ENCODE results near the gene KCNJ6.

DNA sequence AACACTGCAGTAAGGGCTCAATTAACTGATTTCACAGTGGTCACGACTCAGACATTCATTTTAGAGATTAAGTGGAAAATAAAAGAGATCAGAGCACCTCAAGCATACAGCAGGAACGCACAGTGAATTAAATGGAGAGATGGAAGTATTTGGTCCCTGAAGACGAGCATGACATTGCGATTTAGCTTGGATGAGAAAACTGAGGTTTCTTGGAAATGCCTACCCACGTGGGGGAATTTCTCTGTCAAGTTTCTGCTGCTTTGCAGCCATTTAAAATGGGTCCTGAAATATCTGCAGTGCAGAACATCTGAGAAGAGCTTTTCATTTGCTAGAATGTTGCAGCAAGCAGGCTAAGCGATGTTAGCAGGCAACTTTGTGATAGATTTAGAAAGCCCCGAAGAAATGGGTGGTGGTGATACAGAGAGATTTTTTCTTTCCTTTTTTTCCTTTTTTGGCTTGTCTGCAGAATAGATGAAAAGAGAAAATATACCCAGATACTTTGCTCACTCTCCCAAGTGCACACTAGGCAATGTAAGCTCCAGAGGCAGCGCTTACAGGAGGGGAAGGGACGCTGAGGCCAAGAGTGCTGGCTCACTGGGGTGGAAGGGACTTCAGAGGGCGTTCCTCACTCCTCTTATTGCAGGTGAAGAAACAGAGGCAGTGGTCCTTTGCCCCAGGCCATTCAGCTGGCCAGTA, 258.0 kb downstream of the KCNJ6 start:
- no peak for TF ChIP-seq POLR2AphosphoS5 (IDR thresholded peaks at IDR 0.05)
- TF ChIP-seq, protein P1, sequence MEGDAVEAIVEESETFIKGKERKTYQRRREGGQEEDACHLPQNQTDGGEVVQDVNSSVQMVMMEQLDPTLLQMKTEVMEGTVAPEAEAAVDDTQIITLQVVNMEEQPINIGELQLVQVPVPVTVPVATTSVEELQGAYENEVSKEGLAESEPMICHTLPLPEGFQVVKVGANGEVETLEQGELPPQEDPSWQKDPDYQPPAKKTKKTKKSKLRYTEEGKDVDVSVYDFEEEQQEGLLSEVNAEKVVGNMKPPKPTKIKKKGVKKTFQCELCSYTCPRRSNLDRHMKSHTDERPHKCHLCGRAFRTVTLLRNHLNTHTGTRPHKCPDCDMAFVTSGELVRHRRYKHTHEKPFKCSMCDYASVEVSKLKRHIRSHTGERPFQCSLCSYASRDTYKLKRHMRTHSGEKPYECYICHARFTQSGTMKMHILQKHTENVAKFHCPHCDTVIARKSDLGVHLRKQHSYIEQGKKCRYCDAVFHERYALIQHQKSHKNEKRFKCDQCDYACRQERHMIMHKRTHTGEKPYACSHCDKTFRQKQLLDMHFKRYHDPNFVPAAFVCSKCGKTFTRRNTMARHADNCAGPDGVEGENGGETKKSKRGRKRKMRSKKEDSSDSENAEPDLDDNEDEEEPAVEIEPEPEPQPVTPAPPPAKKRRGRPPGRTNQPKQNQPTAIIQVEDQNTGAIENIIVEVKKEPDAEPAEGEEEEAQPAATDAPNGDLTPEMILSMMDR (IDR thresholded peaks at IDR 0.05), result no peak
